Measurements from ENCODE around the gene UBE2D3.
"Not testable (repeated sequence)": the region's sequence is repeated elsewhere in the genome, so short reads cannot be mapped to it uniquely, and the experiment has no call there.

UBE2D3 gene

GRCh38 chr4:102867278-102868152 lies 40.2 kb upstream of the UBE2D3 start:
- Mint-ChIP-seq H3K27ac (peak overlapping the region; percentile 71 to 94 (median 78)), H3K4me1 (peaks cover 33% of the 10 kb centered on the region), H3K27me3 (ENCODE audit: low read depth) (no peaks in the 10 kb centered on the region), H3K4me3 (peak overlapping the region; percentile 90 to 97 (median 92)), H3K36me3 (ENCODE audit: low read depth) (peaks cover 10% of the 10 kb centered on the region), H3K9me3 (no peaks in the 10 kb centered on the region)
- TF ChIP-seq, protein P1, sequence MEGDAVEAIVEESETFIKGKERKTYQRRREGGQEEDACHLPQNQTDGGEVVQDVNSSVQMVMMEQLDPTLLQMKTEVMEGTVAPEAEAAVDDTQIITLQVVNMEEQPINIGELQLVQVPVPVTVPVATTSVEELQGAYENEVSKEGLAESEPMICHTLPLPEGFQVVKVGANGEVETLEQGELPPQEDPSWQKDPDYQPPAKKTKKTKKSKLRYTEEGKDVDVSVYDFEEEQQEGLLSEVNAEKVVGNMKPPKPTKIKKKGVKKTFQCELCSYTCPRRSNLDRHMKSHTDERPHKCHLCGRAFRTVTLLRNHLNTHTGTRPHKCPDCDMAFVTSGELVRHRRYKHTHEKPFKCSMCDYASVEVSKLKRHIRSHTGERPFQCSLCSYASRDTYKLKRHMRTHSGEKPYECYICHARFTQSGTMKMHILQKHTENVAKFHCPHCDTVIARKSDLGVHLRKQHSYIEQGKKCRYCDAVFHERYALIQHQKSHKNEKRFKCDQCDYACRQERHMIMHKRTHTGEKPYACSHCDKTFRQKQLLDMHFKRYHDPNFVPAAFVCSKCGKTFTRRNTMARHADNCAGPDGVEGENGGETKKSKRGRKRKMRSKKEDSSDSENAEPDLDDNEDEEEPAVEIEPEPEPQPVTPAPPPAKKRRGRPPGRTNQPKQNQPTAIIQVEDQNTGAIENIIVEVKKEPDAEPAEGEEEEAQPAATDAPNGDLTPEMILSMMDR (IDR thresholded peaks at IDR 0.05; ENCODE audit: unreplicated experiment in 3 of 3), result no peak

GRCh38 chr4:102865327-102865726 lies 38.0 kb upstream of the UBE2D3 start:
- H3K27ac Mint-ChIP-seq; H3K9me3 Mint-ChIP-seq; H3K27me3 Mint-ChIP-seq (ENCODE audit: low read depth): not testable (repeated sequence)
- Mint-ChIP-seq H3K4me3 (peak overlapping the region in 1 of 3 experiments; percentile 46), H3K36me3 (ENCODE audit: low read depth) (peaks cover 12% of the 10 kb centered on the region), H3K4me1 (peaks cover 21% of the 10 kb centered on the region)

GRCh38 chr4:102862747-102863146 lies 35.4 kb upstream of the UBE2D3 start:
- TF ChIP-seq, protein P1 (IDR thresholded peaks at IDR 0.05; ENCODE audit: unreplicated experiment in 3 of 3), result no peak

DNA sequence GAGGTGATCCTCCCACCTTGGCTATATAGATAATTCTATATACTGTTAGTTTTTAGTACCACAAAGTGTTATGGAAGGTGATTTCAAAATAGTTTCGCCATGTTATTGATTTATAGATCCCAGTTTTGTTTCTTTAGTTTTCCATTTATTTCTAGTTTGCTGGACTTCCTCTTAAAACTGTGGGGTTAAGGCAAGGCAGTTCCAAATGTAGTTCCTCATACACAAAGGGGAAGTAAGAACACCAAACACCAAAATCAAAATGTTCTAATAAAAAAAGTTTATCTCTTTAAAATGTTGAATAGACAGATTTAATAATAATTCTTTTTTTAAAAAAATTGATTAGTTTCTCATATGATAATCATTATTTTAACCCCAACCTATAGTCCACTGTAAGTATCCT lies 34.7 kb upstream of the UBE2D3 start:
- Mint-ChIP-seq H3K27me3 (ENCODE audit: low read depth) (no peaks in the 10 kb centered on the region), H3K27ac (no peak overlapping the region), H3K9me3 (peaks cover 22% of the 10 kb centered on the region), H3K4me1 (peaks cover 9% of the 10 kb centered on the region), H3K36me3 (ENCODE audit: low read depth) (peaks cover 29% of the 10 kb centered on the region), H3K4me3 (no peak overlapping the region)
- TF ChIP-seq, protein P1 (IDR thresholded peaks at IDR 0.05; ENCODE audit: unreplicated experiment in 3 of 3), result no peak

More at GRCh38 chr4:102862747-102863146, 35.4 kb upstream of the UBE2D3 start:
- Mint-ChIP-seq H3K4me3 (no peak overlapping the region), H3K4me1 (peaks cover 9% of the 10 kb centered on the region), H3K36me3 (ENCODE audit: low read depth) (peaks cover 29% of the 10 kb centered on the region), H3K27ac (no peak overlapping the region), H3K9me3 (peaks cover 22% of the 10 kb centered on the region), H3K27me3 (ENCODE audit: low read depth) (no peaks in the 10 kb centered on the region)

DNA sequence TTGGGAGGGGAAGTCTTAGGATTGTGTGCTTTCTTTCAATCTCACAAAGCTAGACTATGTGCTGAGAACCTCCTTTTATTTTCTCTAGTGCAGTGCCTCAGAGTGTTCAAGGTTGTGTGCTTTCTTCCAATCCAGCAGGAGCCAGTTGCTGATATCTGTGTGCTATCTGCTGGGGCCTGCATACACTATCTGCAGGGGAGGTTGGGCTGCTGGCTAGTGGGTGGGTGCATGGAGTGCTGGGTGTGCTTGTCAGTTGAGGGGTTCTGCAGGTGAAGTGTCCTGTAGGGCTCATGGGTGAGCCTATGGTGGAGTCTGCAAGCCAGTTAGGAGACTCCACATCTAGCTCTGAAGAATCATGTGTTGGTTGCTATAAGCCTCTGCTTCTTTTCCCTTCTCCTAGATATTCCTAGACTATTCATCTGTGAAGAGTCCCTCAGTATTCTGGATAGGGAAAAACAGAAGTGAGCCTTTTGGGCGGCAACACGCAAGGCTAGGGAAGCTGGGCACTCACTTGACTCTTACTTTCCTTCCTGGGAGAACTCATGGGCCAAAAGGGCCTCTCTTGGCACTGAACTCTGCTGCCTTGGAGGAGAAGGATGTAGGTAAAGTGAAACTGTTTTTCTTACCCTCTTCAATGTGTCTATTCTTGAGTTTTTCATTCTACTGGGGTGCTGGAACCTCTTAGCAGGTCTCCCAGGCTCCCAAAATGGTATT lies 33.4 kb upstream of the UBE2D3 start:
- no peaks in the 10 kb centered on the region for H3K27me3 Mint-ChIP-seq (ENCODE audit: low read depth)
- TF ChIP-seq, protein P1 (IDR thresholded peaks at IDR 0.05; ENCODE audit: unreplicated experiment in 3 of 3), result no peak
- no peak overlapping the region for H3K27ac Mint-ChIP-seq
- peaks cover 22% of the 10 kb centered on the region for H3K9me3 Mint-ChIP-seq
- H3K4me3 Mint-ChIP-seq, result no peak overlapping the region
- H3K36me3 Mint-ChIP-seq (ENCODE audit: low read depth), result peaks cover 29% of the 10 kb centered on the region
- no peaks in the 10 kb centered on the region for H3K4me1 Mint-ChIP-seq

- H3K4me1 Mint-ChIP-seq, result no peaks in the 10 kb centered on the region
- H3K4me3 Mint-ChIP-seq, result no peak overlapping the region
- peaks cover 22% of the 10 kb centered on the region for H3K9me3 Mint-ChIP-seq
- peaks cover 29% of the 10 kb centered on the region for H3K36me3 Mint-ChIP-seq (ENCODE audit: low read depth)
- TF ChIP-seq, protein P1 (IDR thresholded peaks at IDR 0.05; ENCODE audit: unreplicated experiment in 3 of 3), result no peak
- no peaks in the 10 kb centered on the region for H3K27me3 Mint-ChIP-seq (ENCODE audit: low read depth)
- H3K27ac Mint-ChIP-seq, result no peak overlapping the region
Observed at GRCh38 chr4:102858828-102859464, 31.6 kb upstream of the UBE2D3 start.

Measured in nephron (organoid).